Gastrocnemius medialis (tissue), 4 donors: ENCODE measurements around the gene PALLD. TPM values are rescaled to one million over a fixed set of nuclear protein-coding genes. Genes with fewer than 3 reads are reported as not detected.

Experiments used
- ATAC-seq, 2 donors: fragments of 150-250 bp; one replicate each; pipeline ENCODE4 v1.9.1; 2016
- DNase-seq, 2 donors: peaks; one replicate each; pipeline ENCODE4 v3.0.0-alpha.2; 2019
- H3K27ac ChIP-seq, 4 donors: fragments of 200-600 bp; sonication (generic); 1 replicate in 1 of 4; 2 replicates in 3 of 4; pipeline ENCODE4 v1.5.1; 2016 to 2018; ENCODE audit warnings: mild to moderate bottlenecking in 2 of 4, moderate library complexity in 1 of 4
- H3K27me3 ChIP-seq, 3 donors: fragments of 200-600 bp; sonication (generic) in 2 of 3; 1 replicate in 1 of 3; 2 replicates in 2 of 3; pipeline versions ENCODE4 v1.5.1 to v1.6.0; 2016 to 2019; ENCODE audit warnings: mild to moderate bottlenecking in 1 of 3, moderate library complexity in 1 of 3
- H3K36me3 ChIP-seq, 2 donors: fragments of 200-600 bp; sonication (generic) in 1 of 2; one replicate each; pipeline ENCODE4 v1.5.1; 2017 to 2018
- H3K4me1 ChIP-seq, 2 donors: fragments of 200-600 bp; sonication (generic) in 1 of 2; one replicate each; pipeline ENCODE4 v1.5.1; 2016 to 2017; ENCODE audit warnings: mild to moderate bottlenecking in 2 of 2
- H3K4me3 ChIP-seq, 4 donors: fragments of 200-600 bp; sonication (generic) in 3 of 4; 1 replicate in 1 of 4; 2 replicates in 3 of 4; pipeline ENCODE4 v1.5.1; 2016 to 2019; ENCODE audit warnings: mild to moderate bottlenecking in 2 of 4
- H3K9me3 ChIP-seq, 3 donors: fragments of 200-600 bp; sonication (generic) in 2 of 3; 1 replicate in 1 of 3; 2 replicates in 2 of 3; pipeline ENCODE4 v1.5.1; 2016 to 2019
- POLR2A ChIP-seq, 2 donors: fragments of 450-650 bp; IDR thresholded peaks; one replicate each; pipeline ENCODE4 v1.6.1; 2017; ENCODE audit warnings: antibody characterized with exemption in 2 of 2, mild to moderate bottlenecking in 2 of 2, moderate library complexity in 2 of 2
- in situ Hi-C, 4 donors: fragments of 200-750 bp; cut with MboI; loops; one replicate each; pipeline versions ENCODE4 v1.15.0 to v1.8.0; 2017; ENCODE audit warnings: low sequenced_read_pairs in 4 of 4
- intact Hi-C: fragments of 100-400 bp; cut with DNase I; formaldehyde crosslinking; loops from one replicate; pipeline ENCODE4 v1.15.1; 2023; ENCODE audit warnings: low total_unique reads
- total RNA-seq, 4 donors: library from RNA; depleted of rRNA; stranded (reverse); fragments of >200 nt; gene quantifications; one replicate each; pipeline versions ENCODE4 v1.1.0 to v1.2.3, GENCODE V29; 2016
- TF ChIP-seq, protein P1 (sequence below), 5 experiments: fragments of 450-650 bp in 3 of 5; fragments of 200-600 bp in 2 of 5; sonication (generic) in 2 of 5; IDR thresholded peaks in 4 of 5; conservative IDR thresholded peaks in 1 of 5; 1 replicate in 4 of 5; 2 replicates in 1 of 5; pipeline ENCODE4 v1.5.1; 2016 to 2019; ENCODE audit warnings: antibody characterized with exemption in 5 of 5, mild to moderate bottlenecking in 3 of 5, moderate library complexity in 3 of 5

Gene PALLD
- total RNA-seq, 4 donors from 2014 or later = 165 to 439 (median 319) TPM

GRCh38 chr4:168577624-168578023 is 80.8 kb downstream of the PALLD start:
- no peak for TF ChIP-seq POLR2A (IDR thresholded peaks at IDR 0.05)
- TF ChIP-seq, protein P1, sequence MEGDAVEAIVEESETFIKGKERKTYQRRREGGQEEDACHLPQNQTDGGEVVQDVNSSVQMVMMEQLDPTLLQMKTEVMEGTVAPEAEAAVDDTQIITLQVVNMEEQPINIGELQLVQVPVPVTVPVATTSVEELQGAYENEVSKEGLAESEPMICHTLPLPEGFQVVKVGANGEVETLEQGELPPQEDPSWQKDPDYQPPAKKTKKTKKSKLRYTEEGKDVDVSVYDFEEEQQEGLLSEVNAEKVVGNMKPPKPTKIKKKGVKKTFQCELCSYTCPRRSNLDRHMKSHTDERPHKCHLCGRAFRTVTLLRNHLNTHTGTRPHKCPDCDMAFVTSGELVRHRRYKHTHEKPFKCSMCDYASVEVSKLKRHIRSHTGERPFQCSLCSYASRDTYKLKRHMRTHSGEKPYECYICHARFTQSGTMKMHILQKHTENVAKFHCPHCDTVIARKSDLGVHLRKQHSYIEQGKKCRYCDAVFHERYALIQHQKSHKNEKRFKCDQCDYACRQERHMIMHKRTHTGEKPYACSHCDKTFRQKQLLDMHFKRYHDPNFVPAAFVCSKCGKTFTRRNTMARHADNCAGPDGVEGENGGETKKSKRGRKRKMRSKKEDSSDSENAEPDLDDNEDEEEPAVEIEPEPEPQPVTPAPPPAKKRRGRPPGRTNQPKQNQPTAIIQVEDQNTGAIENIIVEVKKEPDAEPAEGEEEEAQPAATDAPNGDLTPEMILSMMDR (IDR thresholded peaks at IDR 0.05 in 4 of 5, conservative IDR thresholded peaks at IDR 0.05 in 1 of 5) = no peak
- ATAC-seq (no peak), DNase-seq (no peak)
- Histone ChIP-seq H3K36me3 (no peaks in the 10 kb centered on the region), H3K4me1 (peaks cover under 1 to 4% of the 10 kb centered on the region in 2 donors), H3K27ac (peak overlapping the region in 1 of 4 donors; percentile 53), H3K27me3 (no peaks in the 10 kb centered on the region), H3K9me3 (no peaks in the 10 kb centered on the region), H3K4me3 (no peak overlapping the region)
- intact Hi-C loops (no loop called here), in situ Hi-C loops (loop anchor here in 2 of 4 donors (25.0 kb wide), 1 partner anchor 335 kb away; no protein-coding TSS in a partner anchor)

GRCh38 chr4:168580228-168580627 is 83.4 kb downstream of the PALLD start:
- no peaks in the 10 kb centered on the region for H3K36me3 ChIP-seq
- DNase-seq = no peak
- no peak for TF ChIP-seq POLR2A (IDR thresholded peaks at IDR 0.05)
- TF ChIP-seq, protein P1 (IDR thresholded peaks at IDR 0.05 in 4 of 5, conservative IDR thresholded peaks at IDR 0.05 in 1 of 5) = no peak
- in situ Hi-C loops = loop anchor here in 3 of 4 donors (10.0 to 25.0 kb wide), 2 partner anchors 125 to 332 kb away; no protein-coding TSS in a partner anchor
- H3K4me3 ChIP-seq = no peak overlapping the region
- H3K27ac ChIP-seq = no peak overlapping the region
- ATAC-seq = no peak
- peaks cover 2 to 4% of the 10 kb centered on the region in 2 donors for H3K4me1 ChIP-seq
- H3K27me3 ChIP-seq = no peaks in the 10 kb centered on the region
- intact Hi-C loops = no loop called here
- H3K9me3 ChIP-seq = no peaks in the 10 kb centered on the region

DNA sequence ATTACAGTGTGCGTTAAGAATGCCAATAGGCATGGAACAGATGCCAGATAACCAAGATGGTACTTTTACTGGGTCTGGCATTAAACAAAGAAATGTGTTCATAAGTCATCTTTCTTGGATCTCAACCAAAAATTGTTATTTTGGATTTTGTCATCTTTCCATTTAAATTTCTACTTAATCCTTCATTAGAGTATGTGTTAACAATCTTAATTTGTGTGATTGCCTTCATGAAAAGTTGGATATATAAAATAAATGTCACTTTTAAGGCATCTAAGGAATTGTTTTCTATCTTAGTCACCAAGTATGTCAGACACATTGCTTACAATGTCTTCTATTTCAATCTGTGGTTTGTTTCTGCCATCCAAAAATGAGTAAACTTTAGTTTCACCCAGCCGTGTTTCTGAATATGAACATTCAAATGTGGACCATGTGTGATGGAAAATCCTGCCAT is 87.5 kb downstream of the PALLD start:
- intact Hi-C loops = loop anchor here (2.0 kb wide), 2 partner anchors 48 to 902 kb away; no protein-coding TSS in a partner anchor
- TF ChIP-seq POLR2A (IDR thresholded peaks at IDR 0.05) = no peak
- TF ChIP-seq, protein P1 (IDR thresholded peaks at IDR 0.05 in 4 of 5, conservative IDR thresholded peaks at IDR 0.05 in 1 of 5) = no peak
- no peak overlapping the region for H3K4me3 ChIP-seq
- no peaks in the 10 kb centered on the region for H3K27me3 ChIP-seq
- H3K27ac ChIP-seq = no peak overlapping the region
- in situ Hi-C loops = loop anchor here in 3 of 4 donors (10.0 to 25.0 kb wide), 2 partner anchors 120 to 328 kb away; no protein-coding TSS in a partner anchor
- no peaks in the 10 kb centered on the region for H3K36me3 ChIP-seq
- DNase-seq (no peak), ATAC-seq (no peak)
- peaks cover 20 to 21% of the 10 kb centered on the region in 2 donors for H3K4me1 ChIP-seq
- no peaks in the 10 kb centered on the region for H3K9me3 ChIP-seq

GRCh38 chr4:168585168-168586091 is 88.6 kb downstream of the PALLD start:
- Histone ChIP-seq H3K9me3 (no peaks in the 10 kb centered on the region), H3K27ac (peak overlapping the region in 1 of 4 donors; percentile 44), H3K4me3 (no peak overlapping the region), H3K4me1 (peaks cover 20 to 21% of the 10 kb centered on the region in 2 donors), H3K36me3 (no peaks in the 10 kb centered on the region), H3K27me3 (no peaks in the 10 kb centered on the region)
- TF ChIP-seq, protein P1 (IDR thresholded peaks at IDR 0.05 in 4 of 5, conservative IDR thresholded peaks at IDR 0.05 in 1 of 5) = peak; percentile 61 to 79 (median 71)
- TF ChIP-seq POLR2A (IDR thresholded peaks at IDR 0.05) = no peak
- ATAC-seq (peak; percentile 87 to 93), DNase-seq (peak; percentile 49 to 83)
- intact Hi-C loops (loop anchor here (1.0 to 5.0 kb wide), 4 partner anchors 47 to 901 kb away; no protein-coding TSS in a partner anchor), in situ Hi-C loops (loop anchor here (5.0 to 25.0 kb wide), 4 partner anchors 119 to 337 kb away; no protein-coding TSS in a partner anchor)
